Calu3 (cell line): Measurements from ENCODE around the gene SLC39A13. TPM values are rescaled to one million over a fixed set of nuclear protein-coding genes. Genes with fewer than 3 reads are reported as not detected.
A peak's percentile ranks its signal among the peaks of the same experiment; 100 is the strongest.

Source experiments
- BruUV-seq: library from RNA; stranded (reverse); fragments of 400-500 nt; replicated peaks from 2 replicates; lab custom pipeline; 2021; lab: Mats Ljungman, UMichigan
- CTCF ChIA-PET: fragments of 300-600 bp; sonication (Branson Sonifier 250); formaldehyde crosslinking; loops from one replicate; lab custom pipeline; 2022; ENCODE audit warnings: antibody characterized with exemption; lab: Charles Lee
- DNase-seq: peaks from one replicate; pipeline ENCODE4 v3.0.0; 2022
- H3K27ac Mint-ChIP-seq: one replicate; pipeline ENCODE4 v1.8.0; 2022; ENCODE audit warnings: mixed read lengths; ENCODE audit not compliant: unreplicated experiment
- H3K27me3 Mint-ChIP-seq: one replicate; pipeline ENCODE4 v1.8.0; 2022; ENCODE audit warnings: mixed read lengths; ENCODE audit not compliant: unreplicated experiment
- H3K36me3 Mint-ChIP-seq: one replicate; pipeline ENCODE4 v1.8.0; 2022; ENCODE audit warnings: mild to moderate bottlenecking, moderate library complexity, mixed read lengths; ENCODE audit not compliant: insufficient read depth, unreplicated experiment
- H3K4me1 Mint-ChIP-seq: one replicate; pipeline ENCODE4 v1.8.0; 2022; ENCODE audit warnings: mild to moderate bottlenecking, low read depth, mixed read lengths; ENCODE audit not compliant: unreplicated experiment
- H3K4me3 Mint-ChIP-seq: one replicate; pipeline ENCODE4 v1.8.0; 2022; ENCODE audit warnings: mild to moderate bottlenecking, low read depth, moderate library complexity, mixed read lengths; ENCODE audit not compliant: unreplicated experiment
- H3K9me3 Mint-ChIP-seq: one replicate; pipeline ENCODE4 v1.8.0; 2022; ENCODE audit warnings: low read depth, mixed read lengths; ENCODE audit not compliant: unreplicated experiment
- intact Hi-C: fragments of 100-400 bp; cut with micrococcal nuclease; formaldehyde crosslinking; loops from one replicate; pipeline ENCODE4 v1.10.0; 2022; ENCODE audit not compliant: unreplicated experiment
- total RNA-seq: library from RNA; stranded (reverse); gene quantifications from 2 replicates; pipeline ENCODE4 v1.2.3, GENCODE V29; 2022
- TF ChIP-seq, protein P1 (sequence below): fragments of 200-600 bp; IDR thresholded peaks from one replicate; pipeline ENCODE4 v1.8.0; 2022; ENCODE audit warnings: antibody characterized with exemption; ENCODE audit not compliant: unreplicated experiment

The SLC39A13 gene
- total RNA-seq, 1 experiment from 2014 or later = 24.3 TPM

DNA sequence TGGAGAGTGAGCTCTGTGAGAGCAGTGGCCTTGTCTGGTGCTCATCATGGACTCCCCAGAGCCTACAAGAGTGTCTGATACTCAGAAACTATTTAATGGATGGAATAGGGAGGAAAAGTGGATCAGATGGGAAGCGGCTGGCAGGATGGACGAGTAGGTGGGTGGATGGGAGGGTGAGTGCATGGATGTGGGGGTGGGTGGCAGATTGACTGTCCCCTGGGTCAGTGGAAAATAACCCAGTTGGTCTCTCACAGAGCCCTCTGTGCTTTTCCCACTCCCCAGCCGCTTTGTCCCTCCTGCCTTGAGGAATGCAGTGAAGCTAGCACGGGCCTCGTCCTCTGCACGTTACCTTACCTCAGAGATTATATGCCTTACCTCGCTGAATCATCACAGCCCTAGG, 36.0 kb upstream of the SLC39A13 start:
- no peaks in the 10 kb centered on the region for H3K9me3 Mint-ChIP-seq
- TF ChIP-seq, protein P1, sequence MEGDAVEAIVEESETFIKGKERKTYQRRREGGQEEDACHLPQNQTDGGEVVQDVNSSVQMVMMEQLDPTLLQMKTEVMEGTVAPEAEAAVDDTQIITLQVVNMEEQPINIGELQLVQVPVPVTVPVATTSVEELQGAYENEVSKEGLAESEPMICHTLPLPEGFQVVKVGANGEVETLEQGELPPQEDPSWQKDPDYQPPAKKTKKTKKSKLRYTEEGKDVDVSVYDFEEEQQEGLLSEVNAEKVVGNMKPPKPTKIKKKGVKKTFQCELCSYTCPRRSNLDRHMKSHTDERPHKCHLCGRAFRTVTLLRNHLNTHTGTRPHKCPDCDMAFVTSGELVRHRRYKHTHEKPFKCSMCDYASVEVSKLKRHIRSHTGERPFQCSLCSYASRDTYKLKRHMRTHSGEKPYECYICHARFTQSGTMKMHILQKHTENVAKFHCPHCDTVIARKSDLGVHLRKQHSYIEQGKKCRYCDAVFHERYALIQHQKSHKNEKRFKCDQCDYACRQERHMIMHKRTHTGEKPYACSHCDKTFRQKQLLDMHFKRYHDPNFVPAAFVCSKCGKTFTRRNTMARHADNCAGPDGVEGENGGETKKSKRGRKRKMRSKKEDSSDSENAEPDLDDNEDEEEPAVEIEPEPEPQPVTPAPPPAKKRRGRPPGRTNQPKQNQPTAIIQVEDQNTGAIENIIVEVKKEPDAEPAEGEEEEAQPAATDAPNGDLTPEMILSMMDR = no peak
- intact Hi-C loops = loop anchor here (5.0 kb wide), 2 partner anchors 35 to 80 kb away; partner anchors contain the start of gene SLC39A13
- CTCF ChIA-PET = interaction anchor here (0.6 kb wide), 1 partner anchor 60 kb away, joined by 5 read pairs; no protein-coding TSS in a partner anchor
- H3K4me1 Mint-ChIP-seq = no peaks in the 10 kb centered on the region
- H3K4me3 Mint-ChIP-seq = no peak overlapping the region
- DNase-seq = no peak
- peaks cover 24% of the 10 kb centered on the region for H3K27me3 Mint-ChIP-seq
- no peaks in the 10 kb centered on the region for H3K36me3 Mint-ChIP-seq
- H3K27ac Mint-ChIP-seq = no peak overlapping the region
- BruUV-seq = no TSS peak

DNA sequence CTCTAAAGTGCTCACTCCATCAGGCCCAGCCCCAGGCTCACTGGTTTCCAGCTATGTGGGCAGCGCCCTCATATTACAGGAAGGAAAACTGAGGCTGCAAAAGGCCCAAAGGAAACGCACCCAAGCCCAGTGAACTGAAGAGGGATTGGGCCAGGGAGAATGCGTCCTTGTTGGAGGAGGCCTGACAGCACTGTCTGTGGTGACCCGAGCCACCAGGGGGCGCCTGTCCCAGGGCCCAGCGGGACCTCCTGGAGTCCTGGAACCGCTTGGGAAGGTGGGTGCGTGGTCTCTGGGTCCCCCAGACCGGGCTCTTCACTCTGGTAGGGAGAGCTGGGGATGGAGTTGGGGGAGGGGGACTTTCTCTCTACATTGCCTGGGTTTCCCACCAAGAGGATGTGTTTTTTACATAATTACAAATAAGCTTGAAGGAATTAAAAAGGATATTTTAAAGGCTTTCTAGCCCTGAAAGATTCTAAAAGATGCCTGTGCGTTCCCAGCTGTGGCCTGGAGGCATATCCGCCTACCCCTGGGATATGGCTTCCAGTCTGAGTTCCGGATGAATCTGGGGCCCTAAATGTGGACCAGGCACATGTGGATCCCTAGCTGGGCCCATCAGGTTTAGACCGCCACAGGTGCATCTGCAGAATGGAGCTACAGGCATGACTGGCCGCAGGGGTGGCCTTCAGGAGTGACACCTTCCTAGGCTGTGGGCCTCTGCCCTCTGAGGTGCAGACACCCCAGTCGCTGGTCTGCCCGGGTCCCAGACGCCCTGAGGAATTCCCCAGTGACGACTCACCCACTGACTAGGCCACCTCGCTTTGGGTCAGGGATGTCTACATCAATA, 34.3 kb upstream of the SLC39A13 start:
- CTCF ChIA-PET = interaction anchor here (1.0 to 1.3 kb wide), 4 partner anchors 34 to 206 kb away, joined by 4 to 6 read pairs (median 5); partner anchors contain the start of gene PSMC3
- Mint-ChIP-seq H3K27ac (no peak overlapping the region), H3K4me1 (no peaks in the 10 kb centered on the region), H3K36me3 (no peaks in the 10 kb centered on the region), H3K4me3 (no peak overlapping the region), H3K9me3 (no peaks in the 10 kb centered on the region), H3K27me3 (peaks cover 11% of the 10 kb centered on the region)
- peak; percentile 89 for DNase-seq
- TF ChIP-seq, protein P1 = peak; percentile 91
- intact Hi-C loops = loop anchor here (5.0 kb wide), 2 partner anchors 33 to 78 kb away; partner anchors contain the start of gene SLC39A13
- BruUV-seq = no TSS peak

DNA sequence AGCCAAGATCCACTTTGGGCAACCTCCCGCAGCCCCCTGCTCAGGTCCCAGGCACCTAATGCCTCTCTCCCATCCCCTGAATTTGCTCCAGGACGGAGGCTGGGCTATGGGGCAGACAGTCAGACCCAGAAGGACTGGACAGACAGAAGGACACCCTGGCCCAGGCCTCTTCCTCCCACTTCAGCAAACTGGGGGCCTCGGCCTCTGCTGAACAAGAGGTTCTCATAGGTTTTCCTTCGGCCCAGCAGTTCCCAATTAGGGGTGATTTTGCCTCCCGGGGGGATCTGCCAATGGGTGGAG, 33.7 kb upstream of the SLC39A13 start:
- H3K27ac Mint-ChIP-seq = no peak overlapping the region
- BruUV-seq = no TSS peak
- peaks cover 5% of the 10 kb centered on the region for H3K27me3 Mint-ChIP-seq
- H3K4me3 Mint-ChIP-seq = no peak overlapping the region
- no peak for DNase-seq
- no peaks in the 10 kb centered on the region for H3K4me1 Mint-ChIP-seq
- H3K9me3 Mint-ChIP-seq = no peaks in the 10 kb centered on the region
- TF ChIP-seq, protein P1 = no peak
- intact Hi-C loops = loop anchor here (5.0 kb wide), 2 partner anchors 33 to 78 kb away; partner anchors contain the start of gene SLC39A13
- H3K36me3 Mint-ChIP-seq = no peaks in the 10 kb centered on the region
- CTCF ChIA-PET = interaction anchor here (1.0 to 1.2 kb wide), 3 partner anchors 33 to 205 kb away, joined by 4 to 6 read pairs (median 5); partner anchors contain the start of gene PSMC3

DNA sequence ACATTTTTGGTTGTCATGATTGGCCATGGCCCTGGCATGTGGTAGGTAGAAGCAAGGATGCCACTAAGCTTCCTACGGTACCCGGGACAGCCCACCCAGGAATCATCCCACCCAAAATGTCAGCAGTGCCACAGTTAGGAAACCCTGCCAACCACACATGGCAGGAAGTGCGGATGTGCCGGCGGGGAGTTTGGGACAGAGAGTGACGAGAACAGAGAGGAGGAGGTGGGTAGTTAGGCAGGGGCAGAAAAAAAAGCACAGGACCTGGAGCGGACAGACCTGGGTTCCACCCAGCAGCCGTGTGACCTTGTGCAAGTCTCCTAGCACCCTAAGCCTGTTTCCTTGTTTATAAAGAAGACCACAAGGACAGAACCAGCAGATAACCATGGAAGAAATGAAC, 33.4 kb upstream of the SLC39A13 start:
- TF ChIP-seq, protein P1 = no peak
- H3K4me1 Mint-ChIP-seq = no peaks in the 10 kb centered on the region

More for the DNA sequence above, 33.4 kb upstream of the SLC39A13 start:
- Mint-ChIP-seq H3K36me3 (no peaks in the 10 kb centered on the region), H3K27me3 (peaks cover 2% of the 10 kb centered on the region), H3K9me3 (no peaks in the 10 kb centered on the region), H3K4me3 (no peak overlapping the region), H3K27ac (no peak overlapping the region)
- BruUV-seq = no TSS peak
- DNase-seq = no peak
- intact Hi-C loops = no loop called here
- CTCF ChIA-PET = interaction anchor here (1.0 to 1.2 kb wide), 3 partner anchors 33 to 205 kb away, joined by 4 to 6 read pairs (median 5); partner anchors contain the start of gene PSMC3
